ENCODE data around the gene KCNN3.

GRCh38 chr1:154741327-154741726, 128.8 kb downstream of the KCNN3 start:
- no peak for TF ChIP-seq CTCF (IDR thresholded peaks at IDR 0.05; ENCODE audit: low read depth, low read length)
- TF ChIP-seq POLR2A (IDR thresholded peaks at IDR 0.05; ENCODE audit: extremely low read depth, insufficient read length), result no peak
- TF ChIP-seq MYC (IDR thresholded peaks at IDR 0.05; ENCODE audit: low read depth, low read length), result no peak
